ENCODE data around the gene ALMS1.
A peak's percentile ranks its signal among the peaks of the same experiment; 100 is the strongest.
"Not testable (repeated sequence)": the region's sequence is repeated elsewhere in the genome, so short reads cannot be mapped to it uniquely, and the experiment has no call there.

Gene ALMS1

GRCh38 chr2:73614997-73615396 lies 229.4 kb downstream of the ALMS1 start:
- FAIRE-seq, result no peak
- TF ChIP-seq CTCF (IDR thresholded peaks at IDR 0.05; ENCODE audit: insufficient read depth, missing control alignments), result no peak
- DNase-seq (ENCODE audit: insufficient read length, low spot score), result no peak

GRCh38 chr2:73619925-73620324 lies 234.3 kb downstream of the ALMS1 start:
- not testable (repeated sequence) for DNase-seq (ENCODE audit: insufficient read length, low spot score); FAIRE-seq

GRCh38 chr2:73624036-73624435 lies 238.4 kb downstream of the ALMS1 start:
- not testable (repeated sequence) for FAIRE-seq; DNase-seq (ENCODE audit: insufficient read length, low spot score)

- FAIRE-seq; DNase-seq (ENCODE audit: insufficient read length, low spot score): not testable (repeated sequence)
These were observed 239.0 kb downstream of the ALMS1 start for GRCh38 chr2:73624625-73625024.

- not testable (repeated sequence) for FAIRE-seq; DNase-seq (ENCODE audit: insufficient read length, low spot score)
These were observed 240.6 kb downstream of the ALMS1 start for GRCh38 chr2:73626237-73626636.

- FAIRE-seq; DNase-seq (ENCODE audit: insufficient read length, low spot score): not testable (repeated sequence)
These were observed 242.9 kb downstream of the ALMS1 start for GRCh38 chr2:73628493-73628892.

- peak; percentile 37 for TF ChIP-seq CTCF (IDR thresholded peaks at IDR 0.05; ENCODE audit: insufficient read depth, missing control alignments)
- DNase-seq (ENCODE audit: insufficient read length, low spot score), result not testable (repeated sequence)
- peak; percentile 95 for FAIRE-seq
These were observed 245.1 kb downstream of the ALMS1 start for GRCh38 chr2:73630662-73631266.

- not testable (repeated sequence) for DNase-seq (ENCODE audit: insufficient read length, low spot score); FAIRE-seq
These were observed 251.3 kb downstream of the ALMS1 start for GRCh38 chr2:73636977-73637376.

GRCh38 chr2:73638429-73638828 lies 252.8 kb downstream of the ALMS1 start:
- no peak for TF ChIP-seq CTCF (IDR thresholded peaks at IDR 0.05; ENCODE audit: insufficient read depth, missing control alignments)
- FAIRE-seq (no peak), DNase-seq (ENCODE audit: insufficient read length, low spot score) (no peak)

- no peak for TF ChIP-seq CTCF (IDR thresholded peaks at IDR 0.05; ENCODE audit: insufficient read depth, missing control alignments)
- FAIRE-seq (no peak), DNase-seq (ENCODE audit: insufficient read length, low spot score) (no peak)
These were observed 254.9 kb downstream of the ALMS1 start for GRCh38 chr2:73640511-73640911.
